NCI-H2029 treated with DMSO at 0.1 percent for 48 hours (cell line): ENCODE results near the gene TXLNG.
"Not testable (repeated sequence)": the region's sequence is repeated elsewhere in the genome, so short reads cannot be mapped to it uniquely, and the experiment has no call there.

Experiments used
- DNase-seq: peaks from one replicate; lab custom pipeline; 2025; lab: John Stamatoyannopoulos, UW

Gene TXLNG

GRCh38 chrX:16839219-16839851 lies 53.1 kb downstream of the TXLNG start:
- DNase-seq, result no peak

- DNase-seq, result no peak
Observed at GRCh38 chrX:16839852-16840460, 53.7 kb downstream of the TXLNG start.

- no peak for DNase-seq
Observed at GRCh38 chrX:16842684-16843083, 56.4 kb downstream of the TXLNG start.

GRCh38 chrX:16843208-16843909 lies 57.1 kb downstream of the TXLNG start:
- DNase-seq, result no peak

- DNase-seq, result no peak
Observed at GRCh38 chrX:16845686-16846085, 59.4 kb downstream of the TXLNG start.

- no peak for DNase-seq
Observed at GRCh38 chrX:16848541-16848940, 62.3 kb downstream of the TXLNG start.

GRCh38 chrX:16851421-16851820 lies 65.2 kb downstream of the TXLNG start:
- DNase-seq, result no peak

- no peak for DNase-seq
Observed at GRCh38 chrX:16851827-16852226, 65.6 kb downstream of the TXLNG start.

GRCh38 chrX:16852617-16853179 lies 66.4 kb downstream of the TXLNG start:
- DNase-seq, result no peak

- DNase-seq, result no peak
Observed at GRCh38 chrX:16853537-16853936, 67.3 kb downstream of the TXLNG start.

- no peak for DNase-seq
Observed at GRCh38 chrX:16855363-16856075, 69.3 kb downstream of the TXLNG start.

GRCh38 chrX:16856076-16856404 lies 69.8 kb downstream of the TXLNG start:
- not testable (repeated sequence) for DNase-seq

- no peak for DNase-seq
Observed at GRCh38 chrX:16856744-16857143, 70.5 kb downstream of the TXLNG start.

- no peak for DNase-seq
Observed at GRCh38 chrX:16862829-16863228, 76.6 kb downstream of the TXLNG start.

- DNase-seq, result no peak
Observed at GRCh38 chrX:16867947-16868346, 81.7 kb downstream of the TXLNG start.

- DNase-seq, result no peak
Observed at GRCh38 chrX:16868920-16869319, 82.7 kb downstream of the TXLNG start.

GRCh38 chrX:16869393-16870094 lies 83.3 kb downstream of the TXLNG start:
- DNase-seq, result no peak

GRCh38 chrX:16870095-16870861 lies 84.0 kb downstream of the TXLNG start, which contains the start of gene RBBP7:
TSS of gene RBBP7 (minus strand) at chrX:16870362. CDS start at chrX:16870053, 309 bp downstream.
- peak; percentile 62 for DNase-seq

- no peak for DNase-seq
Observed at GRCh38 chrX:16870862-16871815, 84.9 kb downstream of the TXLNG start.

- DNase-seq, result peak; percentile 21
Observed at GRCh38 chrX:16873106-16873505, 86.8 kb downstream of the TXLNG start.
